Measurements from ENCODE around the gene KLHDC7B.

Gene KLHDC7B

DNA sequence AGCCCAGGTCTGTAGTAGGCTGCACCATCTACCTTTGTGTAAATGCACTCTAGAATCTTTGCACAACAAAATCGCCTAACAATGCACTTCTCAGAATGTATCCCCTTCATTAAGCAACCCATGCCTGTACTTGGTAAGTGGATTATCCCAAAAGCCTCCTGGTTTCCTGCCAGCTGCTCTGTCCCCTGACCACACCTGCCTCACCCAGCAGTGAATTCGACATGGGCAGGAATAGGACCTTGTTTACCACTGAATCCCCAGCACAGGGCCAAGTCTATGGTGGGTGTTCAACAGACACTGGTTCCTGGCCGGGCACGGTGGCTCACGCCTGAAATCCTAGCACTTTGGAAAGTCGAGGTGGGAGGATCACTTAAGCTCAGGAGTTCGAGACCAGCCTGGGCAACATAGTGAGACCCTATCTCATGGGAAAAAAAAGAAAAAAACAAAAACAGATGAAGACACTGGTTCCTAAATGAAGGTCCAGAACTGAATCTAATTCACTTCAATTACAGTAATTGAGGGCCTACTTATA lies 22.1 kb downstream of the KLHDC7B start:
- Histone ChIP-seq H3K27ac (no peak overlapping the region), H3K36me3 (replicated peaks) (no peaks in the 10 kb centered on the region), H3K27me3 (replicated peaks) (no peaks in the 10 kb centered on the region), H3K4me3 (ENCODE audit: low read depth, low read length) (no peak overlapping the region)
- DNase-seq = no peak
- in situ Hi-C loops (cut with HindIII; ENCODE audit: low pct_ligation_motif_present, low sequenced_read_pairs) = no loop called here
- TF ChIP-seq, protein P1, sequence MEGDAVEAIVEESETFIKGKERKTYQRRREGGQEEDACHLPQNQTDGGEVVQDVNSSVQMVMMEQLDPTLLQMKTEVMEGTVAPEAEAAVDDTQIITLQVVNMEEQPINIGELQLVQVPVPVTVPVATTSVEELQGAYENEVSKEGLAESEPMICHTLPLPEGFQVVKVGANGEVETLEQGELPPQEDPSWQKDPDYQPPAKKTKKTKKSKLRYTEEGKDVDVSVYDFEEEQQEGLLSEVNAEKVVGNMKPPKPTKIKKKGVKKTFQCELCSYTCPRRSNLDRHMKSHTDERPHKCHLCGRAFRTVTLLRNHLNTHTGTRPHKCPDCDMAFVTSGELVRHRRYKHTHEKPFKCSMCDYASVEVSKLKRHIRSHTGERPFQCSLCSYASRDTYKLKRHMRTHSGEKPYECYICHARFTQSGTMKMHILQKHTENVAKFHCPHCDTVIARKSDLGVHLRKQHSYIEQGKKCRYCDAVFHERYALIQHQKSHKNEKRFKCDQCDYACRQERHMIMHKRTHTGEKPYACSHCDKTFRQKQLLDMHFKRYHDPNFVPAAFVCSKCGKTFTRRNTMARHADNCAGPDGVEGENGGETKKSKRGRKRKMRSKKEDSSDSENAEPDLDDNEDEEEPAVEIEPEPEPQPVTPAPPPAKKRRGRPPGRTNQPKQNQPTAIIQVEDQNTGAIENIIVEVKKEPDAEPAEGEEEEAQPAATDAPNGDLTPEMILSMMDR (IDR thresholded peaks at IDR 0.05; ENCODE audit: low read depth, low read length, missing control alignments) = no peak

DNA sequence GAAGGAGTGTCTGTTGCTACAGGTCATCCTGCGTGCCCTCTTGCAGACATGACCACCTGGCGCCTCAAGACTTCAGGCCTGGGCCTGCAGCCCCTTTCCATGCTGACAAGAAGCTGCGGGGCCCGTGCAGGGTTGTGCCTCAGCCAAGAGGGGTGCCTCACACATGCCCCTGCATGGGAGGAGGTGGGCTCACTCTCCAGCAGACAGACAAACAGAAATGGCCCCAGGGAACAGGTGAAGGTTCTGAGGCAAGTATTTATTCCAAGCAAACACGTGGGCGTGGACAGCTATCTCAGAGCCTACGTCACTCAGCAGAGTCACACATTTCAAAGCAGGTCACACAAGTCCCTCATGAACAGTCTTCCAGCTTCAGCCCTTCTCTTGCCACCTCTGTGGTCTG lies 22.9 kb downstream of the KLHDC7B start:
- DNase-seq = no peak
- no peak overlapping the region for H3K27ac ChIP-seq
- TF ChIP-seq, protein P1 (IDR thresholded peaks at IDR 0.05; ENCODE audit: low read depth, low read length, missing control alignments) = no peak
- no peaks in the 10 kb centered on the region for H3K36me3 ChIP-seq (replicated peaks)
- in situ Hi-C loops (cut with HindIII; ENCODE audit: low pct_ligation_motif_present, low sequenced_read_pairs) = no loop called here
- H3K27me3 ChIP-seq (replicated peaks) = no peaks in the 10 kb centered on the region
- no peak overlapping the region for H3K4me3 ChIP-seq (ENCODE audit: low read depth, low read length)

DNA sequence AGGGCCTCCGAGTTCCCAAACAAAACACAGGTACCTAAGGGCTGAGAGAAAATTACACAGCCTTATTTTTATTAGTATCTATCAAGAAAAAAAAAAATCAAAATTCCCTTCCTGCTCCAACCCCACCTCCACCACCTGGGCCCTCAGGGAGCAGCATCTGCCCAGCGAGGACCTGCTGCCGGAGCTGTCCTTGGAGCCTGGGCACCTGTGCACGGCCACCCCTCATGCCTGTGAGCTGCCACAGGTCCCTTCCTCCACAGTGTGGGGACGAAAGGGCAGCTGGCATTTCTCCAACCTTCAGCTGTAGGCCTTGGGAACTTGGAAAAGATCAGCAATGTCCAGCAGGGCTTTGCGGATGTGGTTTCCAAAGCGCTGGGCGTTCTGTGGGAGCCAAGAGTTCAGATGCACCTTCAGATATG lies 23.4 kb downstream of the KLHDC7B start:
- H3K4me3 ChIP-seq (ENCODE audit: low read depth, low read length) = no peak overlapping the region
- H3K36me3 ChIP-seq (replicated peaks) = no peaks in the 10 kb centered on the region
- no peaks in the 10 kb centered on the region for H3K27me3 ChIP-seq (replicated peaks)
- no peak for DNase-seq
- TF ChIP-seq, protein P1 (IDR thresholded peaks at IDR 0.05; ENCODE audit: low read depth, low read length, missing control alignments) = no peak
- H3K27ac ChIP-seq = no peak overlapping the region
- in situ Hi-C loops (cut with HindIII; ENCODE audit: low pct_ligation_motif_present, low sequenced_read_pairs) = no loop called here

DNA sequence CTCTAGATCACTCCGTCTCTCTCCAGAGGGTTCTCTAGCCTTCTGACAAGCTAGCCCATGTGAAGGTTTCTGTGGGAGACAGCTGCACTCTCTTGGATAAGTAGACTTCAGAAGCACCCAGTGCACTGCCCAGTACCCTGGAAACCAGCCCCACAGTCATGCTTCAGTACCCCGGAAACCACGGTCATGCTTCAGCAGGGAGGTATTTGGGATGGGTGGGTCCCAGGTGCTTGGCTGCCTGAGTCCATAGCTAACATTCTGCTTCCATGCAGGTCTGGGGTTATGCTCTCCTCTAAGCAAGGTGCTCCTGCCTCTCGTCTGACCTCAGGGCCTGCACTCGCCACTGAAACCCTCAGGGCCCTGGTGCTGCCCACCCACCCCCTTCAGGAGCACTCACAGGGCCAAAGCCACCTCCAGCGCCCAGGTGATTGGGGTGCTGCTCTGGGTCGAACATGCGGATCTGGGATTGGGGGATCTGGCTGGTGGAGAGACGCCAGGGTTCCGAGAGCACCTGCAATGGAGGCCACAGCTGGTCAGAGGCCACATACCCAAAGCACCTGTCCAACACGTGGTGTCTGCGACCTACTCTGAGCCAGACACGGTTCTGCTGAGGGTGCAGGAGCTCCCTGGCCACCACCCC lies 24.3 kb downstream of the KLHDC7B start:
- DNase-seq = no peak
- no peaks in the 10 kb centered on the region for H3K36me3 ChIP-seq (replicated peaks)
- in situ Hi-C loops (cut with HindIII; ENCODE audit: low pct_ligation_motif_present, low sequenced_read_pairs) = no loop called here

DNA sequence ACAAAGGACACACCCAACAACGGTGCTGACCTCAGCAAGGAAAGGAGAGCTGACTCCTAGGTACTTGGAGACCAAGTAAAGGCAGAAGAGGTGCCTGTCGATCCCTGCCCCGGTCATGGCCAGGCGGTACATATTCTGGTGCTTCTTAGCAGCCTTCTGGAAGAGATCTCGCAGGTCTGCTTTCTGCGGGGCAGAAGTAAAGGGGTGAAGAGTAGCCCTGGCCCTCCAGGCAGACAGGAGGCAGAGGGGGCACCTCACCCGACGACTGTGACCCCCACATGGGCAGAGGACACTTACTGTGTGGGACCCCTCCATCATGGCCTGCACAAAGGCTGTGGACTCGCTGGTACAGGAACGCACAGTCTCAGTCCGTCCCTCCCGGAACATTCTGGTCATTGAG lies 25.2 kb downstream of the KLHDC7B start:
- TF ChIP-seq, protein P1 (IDR thresholded peaks at IDR 0.05; ENCODE audit: low read depth, low read length, missing control alignments) = no peak
- Histone ChIP-seq H3K27ac (no peak overlapping the region), H3K27me3 (replicated peaks) (no peaks in the 10 kb centered on the region), H3K36me3 (replicated peaks) (no peaks in the 10 kb centered on the region), H3K4me3 (ENCODE audit: low read depth, low read length) (no peak overlapping the region)
- no peak for DNase-seq
- in situ Hi-C loops (cut with HindIII; ENCODE audit: low pct_ligation_motif_present, low sequenced_read_pairs) = no loop called here

More for the DNA sequence above, 24.3 kb downstream of the KLHDC7B start:
- H3K27me3 ChIP-seq (replicated peaks) = no peaks in the 10 kb centered on the region
- TF ChIP-seq, protein P1 (IDR thresholded peaks at IDR 0.05; ENCODE audit: low read depth, low read length, missing control alignments) = no peak
- H3K4me3 ChIP-seq (ENCODE audit: low read depth, low read length) = no peak overlapping the region
- no peak overlapping the region for H3K27ac ChIP-seq
